OCI-LY3 (cell line): Measurements from ENCODE around the gene SEMA3C.

Experiments used
- H2AFZ ChIP-seq: fragments of 200-600, 300-600 bp; shearing (Covaris generic); 2 replicates; pipeline ENCODE4 v1.6.0; 2014; ENCODE audit warnings: antibody characterized with exemption, low read depth, low read length
- H3K27ac ChIP-seq: fragments of 200-600, 300-600 bp; sonication (generic); 2 replicates; pipeline ENCODE4 v1.5.1; 2014; ENCODE audit warnings: mild to moderate bottlenecking, low read length, moderate library complexity, mixed read lengths
- H3K27me3 ChIP-seq: fragments of 200-600, 300-600 bp; sonication (generic); 2 replicates; pipeline ENCODE4 v1.6.1; 2014; ENCODE audit warnings: low read depth, low read length, mixed read lengths
- H3K36me3 ChIP-seq: fragments of 200-600, 300-600 bp; sonication (generic); replicated peaks from 2 replicates; pipeline ENCODE3; 2014; ENCODE audit warnings: low read depth, low read length, mixed read lengths
- H3K4me1 ChIP-seq: fragments of 300-600, 200-600 bp; sonication (generic); 2 replicates; pipeline ENCODE4 v1.6.1; 2014; ENCODE audit warnings: low read length, mixed read lengths
- H3K4me2 ChIP-seq: fragments of 200-600, 300-600 bp; sonication (generic); 2 replicates; pipeline ENCODE4 v1.6.1; 2014; ENCODE audit warnings: low read length, mixed read lengths
- H3K4me3 ChIP-seq: fragments of 300-600, 200-600 bp; sonication (generic); 2 replicates; pipeline ENCODE4 v1.5.1; 2014; ENCODE audit warnings: antibody characterized with exemption, mild to moderate bottlenecking, low read length, moderate library complexity
- H3K79me2 ChIP-seq: fragments of 300-600, 200-600 bp; shearing (Covaris generic); 2 replicates; pipeline ENCODE4 v1.6.1; 2014; ENCODE audit warnings: mild to moderate bottlenecking, low read length, mixed read lengths
- H3K9ac ChIP-seq: fragments of 300-600, 200-600 bp; shearing (Covaris generic); 2 replicates; pipeline ENCODE4 v1.6.0; 2014; ENCODE audit warnings: mild to moderate bottlenecking, low read length, moderate library complexity
- H3K9me3 ChIP-seq: fragments of 200-600, 300-600 bp; shearing (Covaris generic); 2 replicates; pipeline ENCODE4 v1.6.1; 2014; ENCODE audit warnings: low read length, mixed read lengths; ENCODE audit not compliant: insufficient read depth
- H4K20me1 ChIP-seq: fragments of 200-600, 300-600 bp; sonication (generic); 2 replicates; pipeline ENCODE4 v1.6.1; 2016; ENCODE audit warnings: low read length, mixed read lengths; ENCODE audit not compliant: insufficient read depth
- EZH2phosphoT487 ChIP-seq: fragments of 200-600 bp; shearing (Covaris generic); IDR thresholded peaks from 2 replicates; pipeline ENCODE4 v1.6.1; 2018; ENCODE audit warnings: antibody characterized with exemption, mixed run types, low read depth
- TF ChIP-seq, protein P1 (sequence below): fragments of 200-600, 300-600 bp; sonication (generic); IDR thresholded peaks from 2 replicates; pipeline ENCODE4 v1.5.1; 2014; ENCODE audit warnings: antibody characterized with exemption, low read length, low read depth

SEMA3C gene

GRCh38 chr7:80960244-80960795 is 41.5 kb upstream of the SEMA3C start:
- no peaks in the 10 kb centered on the region for H4K20me1 ChIP-seq
- H2AFZ ChIP-seq: no peak overlapping the region
- TF ChIP-seq, protein P1, sequence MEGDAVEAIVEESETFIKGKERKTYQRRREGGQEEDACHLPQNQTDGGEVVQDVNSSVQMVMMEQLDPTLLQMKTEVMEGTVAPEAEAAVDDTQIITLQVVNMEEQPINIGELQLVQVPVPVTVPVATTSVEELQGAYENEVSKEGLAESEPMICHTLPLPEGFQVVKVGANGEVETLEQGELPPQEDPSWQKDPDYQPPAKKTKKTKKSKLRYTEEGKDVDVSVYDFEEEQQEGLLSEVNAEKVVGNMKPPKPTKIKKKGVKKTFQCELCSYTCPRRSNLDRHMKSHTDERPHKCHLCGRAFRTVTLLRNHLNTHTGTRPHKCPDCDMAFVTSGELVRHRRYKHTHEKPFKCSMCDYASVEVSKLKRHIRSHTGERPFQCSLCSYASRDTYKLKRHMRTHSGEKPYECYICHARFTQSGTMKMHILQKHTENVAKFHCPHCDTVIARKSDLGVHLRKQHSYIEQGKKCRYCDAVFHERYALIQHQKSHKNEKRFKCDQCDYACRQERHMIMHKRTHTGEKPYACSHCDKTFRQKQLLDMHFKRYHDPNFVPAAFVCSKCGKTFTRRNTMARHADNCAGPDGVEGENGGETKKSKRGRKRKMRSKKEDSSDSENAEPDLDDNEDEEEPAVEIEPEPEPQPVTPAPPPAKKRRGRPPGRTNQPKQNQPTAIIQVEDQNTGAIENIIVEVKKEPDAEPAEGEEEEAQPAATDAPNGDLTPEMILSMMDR: no peak
- no peak for TF ChIP-seq EZH2phosphoT487
- no peaks in the 10 kb centered on the region for H3K27me3 ChIP-seq
- no peaks in the 10 kb centered on the region for H3K36me3 ChIP-seq
- H3K9me3 ChIP-seq: no peaks in the 10 kb centered on the region
- no peak overlapping the region for H3K4me2 ChIP-seq
- H3K27ac ChIP-seq: no peak overlapping the region
- H3K4me1 ChIP-seq: peaks cover 12% of the 10 kb centered on the region
- H3K79me2 ChIP-seq: no peaks in the 10 kb centered on the region
- no peak overlapping the region for H3K9ac ChIP-seq
- H3K4me3 ChIP-seq: no peak overlapping the region

DNA sequence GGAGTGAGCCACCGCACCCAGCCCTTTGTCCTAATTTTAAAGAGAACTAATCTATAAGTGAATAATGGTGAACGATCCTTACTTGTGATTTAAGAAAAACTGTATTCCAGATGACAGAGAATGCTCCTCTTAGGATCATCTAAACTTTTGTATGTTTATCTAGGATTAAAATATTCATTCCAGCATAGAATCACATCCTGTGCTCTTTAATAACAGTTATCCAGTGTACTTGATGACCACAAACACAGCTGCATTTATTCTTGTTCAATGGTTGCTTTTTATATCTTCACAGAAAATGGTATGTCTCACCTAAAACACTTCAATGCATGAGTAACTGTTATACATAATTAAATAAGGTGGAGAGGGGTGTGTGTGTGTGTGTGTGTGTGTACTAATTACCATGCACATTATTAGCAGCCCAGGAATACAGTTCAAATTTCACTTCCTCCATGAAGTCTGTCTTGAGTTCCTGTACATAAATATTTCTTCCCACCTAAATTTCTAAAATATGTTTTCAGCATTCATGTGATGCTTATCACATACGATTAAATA is 38.5 kb upstream of the SEMA3C start:
- Histone ChIP-seq H3K4me1 (peaks cover 12% of the 10 kb centered on the region), H4K20me1 (no peaks in the 10 kb centered on the region), H3K9ac (no peak overlapping the region), H3K27ac (no peak overlapping the region), H3K4me3 (no peak overlapping the region), H2AFZ (no peak overlapping the region), H3K9me3 (no peaks in the 10 kb centered on the region), H3K27me3 (no peaks in the 10 kb centered on the region), H3K4me2 (peak overlapping the region; percentile 2; the same call in 1 of the 2 replicates), H3K79me2 (no peaks in the 10 kb centered on the region), H3K36me3 (no peaks in the 10 kb centered on the region)
- TF ChIP-seq, protein P1: no peak
- no peak for TF ChIP-seq EZH2phosphoT487

DNA sequence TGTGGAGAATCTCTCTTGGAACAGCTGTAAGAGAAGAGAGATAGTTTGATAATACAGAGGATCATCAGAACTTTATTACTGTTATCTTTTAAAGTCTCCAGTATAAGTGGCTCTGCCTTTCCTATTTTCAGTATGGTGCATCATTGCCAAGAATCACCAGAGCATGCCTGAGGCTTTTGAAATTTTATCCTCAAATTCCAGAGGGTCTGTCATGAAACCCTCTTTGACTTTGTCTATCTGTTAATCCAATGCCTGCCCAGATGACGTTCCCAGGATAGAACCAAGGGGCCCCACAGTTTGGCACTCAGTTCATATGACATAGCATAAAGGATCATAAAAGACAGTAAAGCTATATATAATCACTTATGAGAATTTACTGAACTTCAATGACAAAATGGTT is 35.3 kb upstream of the SEMA3C start:
- H3K4me2 ChIP-seq: no peak overlapping the region
- H3K36me3 ChIP-seq: no peaks in the 10 kb centered on the region
- H3K79me2 ChIP-seq: no peaks in the 10 kb centered on the region
- H3K27ac ChIP-seq: no peak overlapping the region
- no peak overlapping the region for H2AFZ ChIP-seq
- H3K4me1 ChIP-seq: peaks cover 16% of the 10 kb centered on the region
- no peak overlapping the region for H3K9ac ChIP-seq
- TF ChIP-seq, protein P1: no peak
- TF ChIP-seq EZH2phosphoT487: no peak
- no peaks in the 10 kb centered on the region for H4K20me1 ChIP-seq
- H3K4me3 ChIP-seq: no peak overlapping the region
- peaks cover 4% of the 10 kb centered on the region; the same call in 1 of the 2 replicates for H3K9me3 ChIP-seq
- no peaks in the 10 kb centered on the region for H3K27me3 ChIP-seq

DNA sequence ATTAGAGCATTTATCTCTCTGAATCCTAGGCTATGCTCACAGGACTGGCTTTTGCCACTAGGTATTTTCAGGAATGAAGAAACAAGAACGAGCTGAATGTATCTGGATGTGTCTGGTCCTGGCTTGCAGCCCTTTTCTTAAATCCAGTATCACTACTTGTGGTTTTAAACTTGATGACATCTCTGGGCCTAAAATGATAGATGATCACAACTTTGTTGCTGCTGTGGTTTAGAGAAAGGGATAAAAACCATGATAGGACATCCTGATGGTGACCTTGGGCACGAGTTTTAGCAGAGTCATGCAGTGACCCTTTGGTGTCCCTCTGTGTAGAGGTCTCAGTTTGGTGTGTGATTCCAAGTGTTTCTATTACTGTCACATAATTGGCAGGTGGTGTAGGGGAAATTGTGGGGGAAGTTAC is 31.7 kb upstream of the SEMA3C start:
- no peak overlapping the region for H3K4me2 ChIP-seq
- H4K20me1 ChIP-seq: no peaks in the 10 kb centered on the region
- H3K36me3 ChIP-seq: no peaks in the 10 kb centered on the region
- peaks cover 20% of the 10 kb centered on the region for H3K4me1 ChIP-seq
- H3K27ac ChIP-seq: no peak overlapping the region
- H3K79me2 ChIP-seq: no peaks in the 10 kb centered on the region
- no peak overlapping the region for H2AFZ ChIP-seq
- no peak overlapping the region for H3K9ac ChIP-seq
- no peak overlapping the region for H3K4me3 ChIP-seq
- TF ChIP-seq EZH2phosphoT487: no peak
- TF ChIP-seq, protein P1: no peak
- H3K27me3 ChIP-seq: no peaks in the 10 kb centered on the region
- peaks cover 4% of the 10 kb centered on the region; the same call in 1 of the 2 replicates for H3K9me3 ChIP-seq
